ENCODE measurements around the gene ADAMTSL5.

DNA sequence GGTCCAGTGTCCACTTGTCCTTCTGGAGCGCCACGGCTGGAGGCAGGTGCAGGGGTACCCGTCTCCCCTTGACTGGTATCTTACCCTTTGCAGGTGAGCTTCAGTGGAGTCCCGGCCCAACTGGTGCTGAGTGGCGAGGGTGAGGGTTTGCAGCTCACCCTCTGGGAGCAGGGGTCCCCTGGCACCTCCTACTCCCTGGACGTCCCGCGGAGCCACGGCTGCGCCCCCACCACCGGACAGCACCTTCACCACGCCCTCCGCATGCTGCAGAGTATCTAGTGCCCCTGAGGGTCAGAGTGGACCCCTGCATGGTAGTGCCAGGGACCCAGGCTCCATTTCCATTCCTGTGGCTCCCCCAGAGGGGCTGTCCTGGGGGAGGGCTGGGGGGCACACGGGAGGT, 22.2 kb upstream of the ADAMTSL5 start:
- TF ChIP-seq FOXK2 (IDR thresholded peaks at IDR 0.05) = no peak
- no peak for TF ChIP-seq ZNF384 (IDR thresholded peaks at IDR 0.05)
- TF ChIP-seq, protein P1, sequence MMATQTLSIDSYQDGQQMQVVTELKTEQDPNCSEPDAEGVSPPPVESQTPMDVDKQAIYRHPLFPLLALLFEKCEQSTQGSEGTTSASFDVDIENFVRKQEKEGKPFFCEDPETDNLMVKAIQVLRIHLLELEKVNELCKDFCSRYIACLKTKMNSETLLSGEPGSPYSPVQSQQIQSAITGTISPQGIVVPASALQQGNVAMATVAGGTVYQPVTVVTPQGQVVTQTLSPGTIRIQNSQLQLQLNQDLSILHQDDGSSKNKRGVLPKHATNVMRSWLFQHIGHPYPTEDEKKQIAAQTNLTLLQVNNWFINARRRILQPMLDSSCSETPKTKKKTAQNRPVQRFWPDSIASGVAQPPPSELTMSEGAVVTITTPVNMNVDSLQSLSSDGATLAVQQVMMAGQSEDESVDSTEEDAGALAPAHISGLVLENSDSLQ (IDR thresholded peaks at IDR 0.05) = no peak
- TF ChIP-seq FOXM1 (IDR thresholded peaks at IDR 0.05; ENCODE audit: borderline replicate concordance) = no peak
